Activated T-cell treated with anti-CD3 and anti-CD28 coated beads for 24 hours (primary cell): Measurements from ENCODE around the gene HTRA2.

Experiments
- DNase-seq: peaks from one replicate; pipeline ENCODE4 v3.0.0-alpha.2; 2020; ENCODE audit warnings: low read depth

The HTRA2 gene

GRCh38 chr2:74500578-74500946 lies 29.2 kb upstream of the HTRA2 start:
- DNase-seq, result no peak

DNA sequence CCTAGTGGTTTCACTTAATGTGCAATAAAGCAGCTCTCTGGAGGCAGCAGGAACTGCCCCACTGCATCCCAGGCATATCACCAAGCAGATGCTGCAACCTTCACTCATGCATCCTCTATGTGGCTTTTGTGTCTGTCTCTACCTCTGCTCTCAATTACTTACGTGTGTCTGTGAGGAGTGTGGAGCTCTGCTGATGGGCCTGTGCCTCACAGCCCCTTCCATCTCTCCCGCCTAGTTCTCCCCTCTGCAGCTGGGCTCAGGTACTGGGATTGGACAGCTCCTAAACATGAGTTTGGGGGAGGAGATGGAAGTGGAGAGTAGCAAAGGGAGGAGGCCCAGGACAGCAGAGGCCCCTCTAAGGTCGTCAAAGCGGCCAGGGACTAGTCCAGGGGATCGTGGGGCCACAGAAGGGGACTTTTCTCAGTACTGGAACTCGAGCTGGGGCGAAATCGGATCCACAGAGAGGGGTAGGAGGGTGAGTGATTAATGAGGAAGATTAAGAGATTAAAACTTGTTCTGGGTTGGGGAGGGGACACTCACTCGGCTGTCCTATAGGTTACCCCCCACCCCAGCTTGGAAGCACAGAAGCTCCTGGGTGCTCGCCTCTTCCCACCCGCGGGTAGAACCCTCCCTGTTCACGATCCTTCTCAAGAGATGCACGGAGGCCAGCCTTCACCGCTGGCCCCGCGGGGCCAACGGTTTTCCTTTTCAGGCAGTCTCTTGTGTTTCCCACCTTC lies 28.2 kb upstream of the HTRA2 start:
- DNase-seq, result no peak

DNA sequence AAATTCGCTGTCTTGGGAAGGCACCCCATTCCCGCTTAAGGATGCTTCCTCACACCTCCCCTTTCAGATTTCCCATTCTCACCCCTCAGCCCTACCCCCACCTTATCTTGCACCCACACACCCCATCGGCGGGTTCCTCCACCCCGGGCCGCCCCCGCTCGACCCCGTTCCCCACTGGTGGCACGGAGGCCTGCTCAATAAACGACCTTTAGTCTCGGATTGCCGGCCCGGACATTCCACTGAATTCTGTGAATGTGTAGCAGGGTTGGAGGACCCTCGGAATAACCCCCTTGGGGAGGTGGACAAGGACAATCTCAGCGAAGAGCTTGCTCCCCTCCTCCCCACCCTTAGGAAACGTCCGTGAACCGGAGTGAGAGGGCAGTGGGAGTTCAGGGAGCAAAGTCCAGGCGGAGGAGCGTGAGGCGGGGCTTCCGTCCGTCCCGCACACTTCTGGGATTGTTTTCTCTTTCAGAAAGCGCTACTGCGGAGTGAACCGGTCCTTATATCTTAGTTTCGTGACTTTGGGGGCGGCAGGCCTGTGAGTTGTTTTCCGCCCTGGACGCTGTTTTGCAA lies 27.5 kb upstream of the HTRA2 start:
- DNase-seq, result no peak

DNA sequence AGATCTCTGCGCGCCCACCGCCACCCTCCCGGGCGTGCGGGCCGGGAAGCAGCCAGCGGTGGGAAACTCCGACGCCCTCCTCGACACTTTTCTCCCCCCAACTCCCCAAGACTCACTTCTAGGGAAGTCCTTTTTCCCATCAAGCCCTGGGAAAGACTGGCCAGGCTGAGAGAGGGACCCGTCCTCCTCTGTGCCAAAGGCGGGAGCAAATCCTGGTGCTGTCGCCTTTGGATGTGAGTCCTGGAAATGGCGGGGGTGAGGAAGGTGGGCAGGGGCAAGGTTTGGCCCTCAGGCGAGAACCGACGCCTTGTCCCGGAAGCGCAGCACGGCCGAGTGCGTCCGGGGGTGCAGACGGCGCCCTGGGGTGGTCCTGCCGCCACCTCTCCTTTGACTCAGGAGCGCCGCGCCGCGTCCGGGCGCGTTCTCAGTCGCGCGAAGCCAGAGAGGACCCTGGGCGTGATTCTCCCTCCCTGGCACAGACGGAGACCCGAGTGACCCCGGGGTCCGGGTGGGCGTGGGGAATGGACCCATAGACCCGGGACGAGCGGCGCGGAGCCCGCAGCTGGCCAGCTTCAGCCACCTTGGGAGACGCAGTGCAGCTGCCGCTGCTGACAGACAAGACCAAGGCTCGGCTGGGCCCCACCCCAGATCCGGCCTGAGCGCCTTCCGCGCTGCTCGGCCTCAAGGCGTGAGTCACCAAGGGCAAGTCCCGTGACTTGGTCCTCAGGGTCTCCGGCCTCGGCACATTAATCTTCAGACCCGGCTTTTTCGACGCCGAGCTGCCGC lies 26.8 kb upstream of the HTRA2 start:
- DNase-seq, result no peak

GRCh38 chr2:74503506-74504475 lies 25.9 kb upstream of the HTRA2 start:
- no peak for DNase-seq

- DNase-seq, result no peak
Measured at GRCh38 chr2:74504591-74504990, 25.1 kb upstream of the HTRA2 start.

DNA sequence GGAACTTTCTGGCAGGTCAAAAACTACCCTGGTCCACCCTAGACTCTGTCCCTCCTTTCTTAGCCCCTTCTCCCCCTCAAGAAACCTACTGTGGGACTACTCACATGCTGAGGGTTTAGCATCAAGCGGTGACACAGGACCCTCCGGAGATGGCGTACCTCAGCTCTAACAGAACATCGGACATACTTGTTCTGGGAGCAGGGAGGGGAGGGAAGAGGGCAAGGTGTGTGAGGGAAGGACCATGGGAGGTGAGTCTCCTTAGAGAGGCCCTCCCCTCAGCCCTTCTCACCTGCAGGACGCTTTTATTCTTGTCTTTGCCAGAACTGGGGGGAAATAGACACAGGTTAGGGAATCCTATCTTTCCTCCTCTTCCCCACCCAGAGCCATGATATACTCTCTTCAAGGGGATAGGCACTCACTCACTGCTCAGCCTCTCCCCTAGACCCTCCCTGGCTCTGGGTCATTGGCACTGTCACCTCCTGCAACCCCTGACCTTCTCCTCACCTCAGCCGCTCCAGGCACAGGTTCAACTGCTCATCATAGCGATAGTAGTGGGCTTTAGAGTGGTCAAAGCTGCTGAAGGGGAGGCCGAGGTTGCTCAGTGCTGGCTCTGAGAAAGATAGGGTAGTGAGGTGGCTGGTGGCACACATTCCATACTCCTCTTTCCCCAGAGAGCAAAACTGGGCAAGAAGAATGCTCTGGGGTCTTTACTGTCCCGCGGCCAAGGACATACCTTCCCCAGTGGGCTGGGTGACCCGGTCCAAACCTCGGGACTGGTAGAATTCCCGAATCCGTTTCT lies 24.1 kb upstream of the HTRA2 start:
- no peak for DNase-seq

- peak; percentile 99 for DNase-seq
Measured at GRCh38 chr2:74507145-74507925, 22.4 kb upstream of the HTRA2 start, which contains the start of gene PCGF1. Gene PCGF1 (minus strand): TSS chr2:74507695. CDS start chr2:74507668, 27 bp downstream.

DNA sequence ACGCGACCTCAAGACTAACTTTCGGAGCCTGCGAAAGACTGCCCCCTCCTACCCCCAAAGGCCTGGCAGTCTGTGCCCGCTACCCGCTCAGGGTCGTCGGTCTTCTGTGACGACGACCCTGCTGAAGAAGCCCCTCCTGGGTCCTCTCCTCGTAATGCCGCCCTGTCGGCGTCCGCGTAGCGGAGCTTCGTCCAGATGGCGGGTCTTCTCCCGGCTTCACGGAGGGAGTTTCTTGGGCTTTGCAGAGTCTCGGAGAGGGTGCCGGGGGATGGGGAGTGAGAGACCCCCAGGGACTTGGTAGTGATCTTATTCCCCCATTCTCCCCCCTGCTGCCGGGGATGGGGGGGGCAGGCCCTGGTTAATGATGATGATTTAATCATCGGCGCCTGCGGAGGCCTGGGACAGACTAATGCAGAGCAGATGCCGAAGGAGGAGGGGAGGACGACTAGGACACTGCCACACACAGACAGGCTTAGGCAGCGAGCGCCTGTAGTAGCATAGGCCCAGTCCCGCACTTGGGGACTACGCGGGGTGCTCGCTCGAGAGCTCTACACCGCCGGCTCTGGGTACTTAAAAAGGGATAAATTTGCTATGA lies 21.7 kb upstream of the HTRA2 start:
- DNase-seq, result no peak

DNA sequence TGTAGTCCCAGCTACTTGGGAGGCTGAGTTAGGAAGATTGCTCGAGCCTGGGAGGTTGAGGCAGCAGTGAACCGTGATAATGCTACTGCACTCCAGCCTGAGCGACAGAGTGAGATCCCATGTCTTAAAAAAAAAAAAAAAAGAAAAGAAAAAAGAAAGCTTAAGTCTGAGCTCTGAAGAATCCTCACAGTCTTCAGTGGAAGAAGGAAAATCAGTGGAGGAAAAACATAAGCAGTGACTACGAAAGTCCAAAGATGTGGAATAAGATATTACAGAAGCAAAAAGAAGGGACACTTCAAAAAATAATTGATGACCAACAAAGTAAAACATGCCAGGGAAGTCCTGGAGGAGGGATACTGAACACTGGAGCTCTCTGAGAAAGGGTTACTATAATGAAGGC lies 19.5 kb upstream of the HTRA2 start:
- DNase-seq, result no peak

DNA sequence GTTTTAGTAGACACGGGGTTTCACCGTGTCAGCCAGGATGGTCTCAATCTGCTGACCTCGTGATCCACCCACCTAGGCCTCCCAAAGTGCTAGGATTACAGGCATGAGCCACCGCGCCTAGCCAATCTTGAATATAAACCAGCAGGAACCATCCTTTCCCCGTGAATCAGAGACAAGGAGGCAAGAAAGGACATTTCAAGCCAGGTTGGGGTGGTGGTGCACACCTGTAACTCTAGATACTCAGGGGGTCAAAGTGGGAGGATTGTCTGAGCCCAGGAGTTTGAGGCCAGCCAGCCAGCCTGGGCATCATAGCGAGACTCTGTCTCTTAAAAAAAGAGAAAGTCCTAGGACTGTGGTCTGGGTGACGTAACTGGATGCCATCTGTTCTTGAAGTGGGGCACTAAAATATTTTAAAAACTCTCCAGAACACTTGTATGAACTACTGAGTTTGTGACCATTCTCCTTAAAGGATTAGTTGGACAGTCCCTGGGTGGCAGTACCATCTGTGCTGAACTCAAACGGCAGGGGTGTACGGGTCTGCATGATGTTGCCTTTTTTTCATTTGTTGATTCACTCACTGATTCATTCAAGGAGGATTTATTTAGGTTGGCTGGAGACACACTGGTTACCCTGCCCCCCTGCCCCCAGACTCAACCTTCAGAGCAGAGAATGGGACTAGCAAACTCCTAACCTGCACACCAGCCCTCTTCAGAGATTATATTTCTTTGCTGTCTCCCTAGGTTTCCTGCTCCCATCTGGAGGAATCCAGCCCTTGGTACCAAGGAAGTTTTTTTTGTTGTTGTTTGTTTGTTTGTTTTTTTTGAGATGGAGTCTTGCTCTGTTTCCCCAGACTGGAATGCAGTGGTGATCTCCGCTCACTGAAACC lies 18.4 kb upstream of the HTRA2 start:
- DNase-seq, result no peak

GRCh38 chr2:74512744-74513604 lies 16.8 kb upstream of the HTRA2 start:
- DNase-seq, result no peak

DNA sequence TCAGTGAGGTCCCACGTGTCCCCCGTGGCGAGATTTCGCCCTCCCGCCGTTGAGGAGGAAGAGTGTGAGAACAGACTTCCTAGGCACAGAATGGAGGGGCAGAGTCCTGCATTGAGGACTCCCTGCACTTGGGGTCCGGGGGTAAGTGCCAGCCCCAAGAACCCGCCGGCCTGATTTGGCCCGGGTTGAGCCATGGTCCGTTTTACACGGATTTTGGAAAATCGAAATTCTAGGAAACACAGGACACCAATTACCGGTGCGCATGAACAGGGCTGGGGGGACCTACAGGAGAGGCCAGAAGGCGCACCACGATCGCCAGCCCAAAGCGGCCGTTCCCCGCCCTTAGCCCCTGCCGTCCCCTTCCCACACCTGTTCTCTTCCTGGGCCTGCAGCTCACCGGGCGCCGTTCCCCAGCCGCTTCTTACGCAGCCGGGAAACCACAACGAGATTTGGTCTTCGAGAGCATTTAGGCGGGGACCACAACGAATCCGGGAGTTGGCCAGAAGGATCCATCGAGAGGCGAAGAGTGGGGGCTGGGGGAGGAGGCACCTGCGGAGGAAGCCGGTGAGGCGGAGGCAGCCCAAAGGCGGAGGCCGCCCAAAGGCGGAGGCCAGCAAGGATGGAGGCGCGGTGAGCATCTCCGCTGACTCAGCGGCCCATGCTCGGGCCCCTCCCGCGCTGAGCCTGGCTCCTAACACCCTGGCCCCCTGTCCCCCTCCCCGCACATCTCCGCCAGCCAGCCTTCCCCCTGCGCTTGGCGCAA lies 15.9 kb upstream of the HTRA2 start:
- DNase-seq, result no peak

GRCh38 chr2:74514368-74515270 lies 15.1 kb upstream of the HTRA2 start, which contains the start of gene TLX2:
Gene TLX2 (plus strand): TSS chr2:74514450. CDS start chr2:74514807, 357 bp downstream.
- no peak for DNase-seq

DNA sequence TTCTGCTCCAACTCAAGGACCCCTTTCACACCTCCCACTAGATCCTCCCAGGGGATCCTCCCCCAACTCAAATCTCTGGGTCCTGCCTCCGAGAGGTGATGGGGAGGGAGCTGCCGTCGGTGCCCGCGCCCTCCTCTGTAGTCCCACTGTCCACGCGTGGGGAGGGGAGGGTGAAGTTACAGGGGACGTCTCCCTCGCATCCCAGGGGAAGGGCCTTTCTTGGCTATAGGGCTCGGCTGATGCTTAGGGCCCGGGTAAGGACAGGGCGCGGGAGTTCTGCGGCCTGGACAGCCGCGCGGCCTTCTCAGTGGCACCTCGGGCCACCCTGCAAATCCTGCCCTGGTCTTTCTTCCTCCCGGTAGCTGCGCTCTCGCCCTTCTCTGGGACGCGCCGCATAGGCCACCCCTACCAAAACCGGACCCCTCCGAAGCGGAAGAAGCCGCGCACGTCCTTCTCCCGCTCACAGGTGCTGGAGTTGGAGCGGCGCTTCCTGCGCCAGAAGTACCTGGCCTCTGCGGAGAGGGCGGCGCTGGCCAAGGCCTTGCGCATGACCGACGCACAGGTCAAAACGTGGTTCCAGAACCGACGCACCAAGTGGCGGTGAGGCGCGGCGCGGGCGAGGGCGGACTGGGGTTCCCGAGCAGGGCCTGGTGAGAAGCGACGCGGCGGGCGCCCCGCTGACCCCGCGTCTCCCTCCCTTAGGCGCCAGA lies 14.3 kb upstream of the HTRA2 start:
- DNase-seq, result no peak
